Measurements from ENCODE around the gene TMPRSS3.
"Not testable (repeated sequence)": the region's sequence is repeated elsewhere in the genome, so short reads cannot be mapped to it uniquely, and the experiment has no call there.

GRCh38 chr21:42408718-42409117, 12.9 kb upstream of the TMPRSS3 start:
- TF ChIP-seq POLR2AphosphoS5 (IDR thresholded peaks at IDR 0.05): not testable (repeated sequence)
- TF ChIP-seq, protein P1, sequence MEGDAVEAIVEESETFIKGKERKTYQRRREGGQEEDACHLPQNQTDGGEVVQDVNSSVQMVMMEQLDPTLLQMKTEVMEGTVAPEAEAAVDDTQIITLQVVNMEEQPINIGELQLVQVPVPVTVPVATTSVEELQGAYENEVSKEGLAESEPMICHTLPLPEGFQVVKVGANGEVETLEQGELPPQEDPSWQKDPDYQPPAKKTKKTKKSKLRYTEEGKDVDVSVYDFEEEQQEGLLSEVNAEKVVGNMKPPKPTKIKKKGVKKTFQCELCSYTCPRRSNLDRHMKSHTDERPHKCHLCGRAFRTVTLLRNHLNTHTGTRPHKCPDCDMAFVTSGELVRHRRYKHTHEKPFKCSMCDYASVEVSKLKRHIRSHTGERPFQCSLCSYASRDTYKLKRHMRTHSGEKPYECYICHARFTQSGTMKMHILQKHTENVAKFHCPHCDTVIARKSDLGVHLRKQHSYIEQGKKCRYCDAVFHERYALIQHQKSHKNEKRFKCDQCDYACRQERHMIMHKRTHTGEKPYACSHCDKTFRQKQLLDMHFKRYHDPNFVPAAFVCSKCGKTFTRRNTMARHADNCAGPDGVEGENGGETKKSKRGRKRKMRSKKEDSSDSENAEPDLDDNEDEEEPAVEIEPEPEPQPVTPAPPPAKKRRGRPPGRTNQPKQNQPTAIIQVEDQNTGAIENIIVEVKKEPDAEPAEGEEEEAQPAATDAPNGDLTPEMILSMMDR (IDR thresholded peaks at IDR 0.05): not testable (repeated sequence)
